ENCODE results near the gene MCC. TPM values are rescaled to one million over a fixed set of nuclear protein-coding genes. Genes with fewer than 3 reads are reported as not detected.

Gene MCC
- total RNA-seq, 1 experiment from 2014 or later = 23.5 TPM

DNA sequence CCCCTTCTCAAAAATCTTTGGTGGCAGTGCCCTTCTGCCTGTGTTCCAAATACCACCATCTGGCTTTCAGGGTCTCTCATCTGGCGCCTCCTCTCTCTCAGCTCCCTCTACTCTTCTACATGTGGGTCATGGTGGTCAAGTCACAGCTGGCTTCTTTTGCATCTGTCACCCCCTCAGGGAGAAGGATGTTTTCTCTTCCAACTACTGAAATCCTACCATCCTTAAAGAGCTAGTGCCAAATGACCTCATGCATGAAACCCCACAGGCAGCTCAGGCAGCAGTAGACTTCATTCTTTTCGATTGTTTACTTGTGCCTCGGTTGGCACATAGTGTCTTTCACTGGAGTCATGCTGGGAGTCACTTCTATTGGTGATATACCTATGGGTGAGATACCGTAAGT lies 292.5 kb downstream of the MCC start:
- Mint-ChIP-seq H3K4me1 (peaks cover 22% of the 10 kb centered on the region), H3K4me3 (no peak overlapping the region), H3K27ac (no peak overlapping the region), H3K36me3 (peaks cover 23% of the 10 kb centered on the region), H3K9me3 (peaks cover 31% of the 10 kb centered on the region), H3K27me3 (ENCODE audit: low read depth) (no peaks in the 10 kb centered on the region)
- POLR2A ChIA-PET = no interaction called here
- CTCF ChIA-PET = interaction anchor here (0.6 kb wide), 1 partner anchor 52 kb away, joined by 3 read pairs; no protein-coding TSS in a partner anchor
- ATAC-seq (no peak), DNase-seq (ENCODE audit: low spot score) (no peak)
- TF ChIP-seq CTCF (IDR thresholded peaks at IDR 0.05) (no peak), GABPB1 (CRISPR knock-in tag; IDR thresholded peaks at IDR 0.05) (no peak), ATF3 (CRISPR knock-in tag; conservative IDR thresholded peaks at IDR 0.05) (no peak), ZNF232 (CRISPR knock-in tag; IDR thresholded peaks at IDR 0.05) (no peak), TCF7 (CRISPR knock-in tag; IDR thresholded peaks at IDR 0.05; ENCODE audit: low read depth) (no peak), ZBTB43 (CRISPR knock-in tag; IDR thresholded peaks at IDR 0.05) (no peak), USF1 (CRISPR knock-in tag; IDR thresholded peaks at IDR 0.05) (no peak), ZNF416 (CRISPR knock-in tag; IDR thresholded peaks at IDR 0.05) (no peak), NR1H2 (CRISPR knock-in tag; IDR thresholded peaks at IDR 0.05) (no peak), ZNF138 (CRISPR knock-in tag; conservative IDR thresholded peaks at IDR 0.05) (no peak), JUN (CRISPR knock-in tag; IDR thresholded peaks at IDR 0.05) (no peak), ZNF671 (CRISPR knock-in tag; IDR thresholded peaks at IDR 0.05) (no peak), TEAD1 (CRISPR knock-in tag; IDR thresholded peaks at IDR 0.05) (no peak), NR3C1 (CRISPR knock-in tag; conservative IDR thresholded peaks at IDR 0.05; ENCODE audit: low read depth) (no peak)
- TF ChIP-seq, protein P1, sequence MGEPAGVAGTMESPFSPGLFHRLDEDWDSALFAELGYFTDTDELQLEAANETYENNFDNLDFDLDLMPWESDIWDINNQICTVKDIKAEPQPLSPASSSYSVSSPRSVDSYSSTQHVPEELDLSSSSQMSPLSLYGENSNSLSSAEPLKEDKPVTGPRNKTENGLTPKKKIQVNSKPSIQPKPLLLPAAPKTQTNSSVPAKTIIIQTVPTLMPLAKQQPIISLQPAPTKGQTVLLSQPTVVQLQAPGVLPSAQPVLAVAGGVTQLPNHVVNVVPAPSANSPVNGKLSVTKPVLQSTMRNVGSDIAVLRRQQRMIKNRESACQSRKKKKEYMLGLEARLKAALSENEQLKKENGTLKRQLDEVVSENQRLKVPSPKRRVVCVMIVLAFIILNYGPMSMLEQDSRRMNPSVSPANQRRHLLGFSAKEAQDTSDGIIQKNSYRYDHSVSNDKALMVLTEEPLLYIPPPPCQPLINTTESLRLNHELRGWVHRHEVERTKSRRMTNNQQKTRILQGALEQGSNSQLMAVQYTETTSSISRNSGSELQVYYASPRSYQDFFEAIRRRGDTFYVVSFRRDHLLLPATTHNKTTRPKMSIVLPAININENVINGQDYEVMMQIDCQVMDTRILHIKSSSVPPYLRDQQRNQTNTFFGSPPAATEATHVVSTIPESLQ (CRISPR knock-in tag; IDR thresholded peaks at IDR 0.05) = no peak
- TF ChIP-seq, protein P2, sequence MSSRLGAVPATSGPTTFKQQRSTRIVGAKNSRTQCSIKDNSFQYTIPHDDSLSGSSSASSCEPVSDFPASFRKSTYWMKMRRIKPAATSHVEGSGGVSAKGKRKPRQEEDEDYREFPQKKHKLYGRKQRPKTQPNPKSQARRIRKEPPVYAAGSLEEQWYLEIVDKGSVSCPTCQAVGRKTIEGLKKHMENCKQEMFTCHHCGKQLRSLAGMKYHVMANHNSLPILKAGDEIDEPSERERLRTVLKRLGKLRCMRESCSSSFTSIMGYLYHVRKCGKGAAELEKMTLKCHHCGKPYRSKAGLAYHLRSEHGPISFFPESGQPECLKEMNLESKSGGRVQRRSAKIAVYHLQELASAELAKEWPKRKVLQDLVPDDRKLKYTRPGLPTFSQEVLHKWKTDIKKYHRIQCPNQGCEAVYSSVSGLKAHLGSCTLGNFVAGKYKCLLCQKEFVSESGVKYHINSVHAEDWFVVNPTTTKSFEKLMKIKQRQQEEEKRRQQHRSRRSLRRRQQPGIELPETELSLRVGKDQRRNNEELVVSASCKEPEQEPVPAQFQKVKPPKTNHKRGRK (CRISPR knock-in tag; IDR thresholded peaks at IDR 0.05; ENCODE audit: borderline replicate concordance) = no peak
- TF ChIP-seq, protein P3, sequence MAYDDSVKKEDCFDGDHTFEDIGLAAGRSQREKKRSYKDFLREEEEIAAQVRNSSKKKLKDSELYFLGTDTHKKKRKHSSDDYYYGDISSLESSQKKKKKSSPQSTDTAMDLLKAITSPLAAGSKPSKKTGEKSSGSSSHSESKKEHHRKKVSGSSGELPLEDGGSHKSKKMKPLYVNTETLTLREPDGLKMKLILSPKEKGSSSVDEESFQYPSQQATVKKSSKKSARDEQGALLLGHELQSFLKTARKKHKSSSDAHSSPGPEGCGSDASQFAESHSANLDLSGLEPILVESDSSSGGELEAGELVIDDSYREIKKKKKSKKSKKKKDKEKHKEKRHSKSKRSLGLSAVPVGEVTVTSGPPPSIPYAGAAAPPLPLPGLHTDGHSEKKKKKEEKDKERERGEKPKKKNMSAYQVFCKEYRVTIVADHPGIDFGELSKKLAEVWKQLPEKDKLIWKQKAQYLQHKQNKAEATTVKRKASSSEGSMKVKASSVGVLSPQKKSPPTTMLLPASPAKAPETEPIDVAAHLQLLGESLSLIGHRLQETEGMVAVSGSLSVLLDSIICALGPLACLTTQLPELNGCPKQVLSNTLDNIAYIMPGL (CRISPR knock-in tag; IDR thresholded peaks at IDR 0.05) = no peak

- POLR2A ChIA-PET = no interaction called here
- ATAC-seq (no peak), DNase-seq (ENCODE audit: low spot score) (no peak)
- Mint-ChIP-seq H3K9me3 (peaks cover 31% of the 10 kb centered on the region), H3K27ac (no peak overlapping the region), H3K27me3 (ENCODE audit: low read depth) (no peaks in the 10 kb centered on the region), H3K4me1 (peaks cover 21% of the 10 kb centered on the region), H3K36me3 (peaks cover 23% of the 10 kb centered on the region), H3K4me3 (no peak overlapping the region)
- CTCF ChIA-PET = no interaction called here
- TF ChIP-seq NFYB (CRISPR knock-in tag; conservative IDR thresholded peaks at IDR 0.05; ENCODE audit: low read depth) (no peak), AR (CRISPR knock-in tag; IDR thresholded peaks at IDR 0.05) (no peak), GRHL2 (CRISPR knock-in tag; IDR thresholded peaks at IDR 0.05; ENCODE audit: insufficient replicate concordance, severe bottlenecking) (no peak), EMX1 (CRISPR knock-in tag; IDR thresholded peaks at IDR 0.05) (no peak)
- TF ChIP-seq, protein P4, sequence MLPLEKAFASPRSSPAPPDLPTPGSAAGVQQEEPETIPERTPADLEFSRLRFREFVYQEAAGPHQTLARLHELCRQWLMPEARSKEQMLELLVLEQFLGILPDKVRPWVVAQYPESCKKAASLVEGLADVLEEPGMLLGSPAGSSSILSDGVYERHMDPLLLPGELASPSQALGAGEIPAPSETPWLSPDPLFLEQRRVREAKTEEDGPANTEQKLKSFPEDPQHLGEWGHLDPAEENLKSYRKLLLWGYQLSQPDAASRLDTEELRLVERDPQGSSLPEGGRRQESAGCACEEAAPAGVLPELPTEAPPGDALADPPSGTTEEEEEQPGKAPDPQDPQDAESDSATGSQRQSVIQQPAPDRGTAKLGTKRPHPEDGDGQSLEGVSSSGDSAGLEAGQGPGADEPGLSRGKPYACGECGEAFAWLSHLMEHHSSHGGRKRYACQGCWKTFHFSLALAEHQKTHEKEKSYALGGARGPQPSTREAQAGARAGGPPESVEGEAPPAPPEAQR (CRISPR knock-in tag; IDR thresholded peaks at IDR 0.05) = no peak
Observed at GRCh38 chr5:113195251-113195650, 293.0 kb downstream of the MCC start.
